ENCODE results near the gene PLEKHB2.

Gene PLEKHB2

GRCh38 chr2:131140581-131140980 lies 35.4 kb downstream of the PLEKHB2 start:
- DNase-seq (ENCODE audit: low spot score): no peak
- H3K4me2 ChIP-seq (ENCODE audit: insufficient read depth, low read length, poor library complexity, severe bottlenecking): no peak overlapping the region
- no peak overlapping the region for H3K27ac ChIP-seq (replicated peaks; ENCODE audit: low read length)
- no peak overlapping the region for H2AFZ ChIP-seq (ENCODE audit: low read length)
- no peaks in the 10 kb centered on the region for H3K4me1 ChIP-seq (ENCODE audit: control insufficient read depth in 2 of 2, insufficient read depth in 1 of 2, low read depth in 1 of 2, low read length in 2 of 2)
- peaks cover 7% of the 10 kb centered on the region for H3K79me1 ChIP-seq (ENCODE audit: low read depth, low read length)
- H2BK120ac ChIP-seq (ENCODE audit: low read depth, low read length): no peak overlapping the region
- H3K14ac ChIP-seq (ENCODE audit: low read length): peak overlapping the region; percentile 17
- H3K36me3 ChIP-seq (replicated peaks in 1 of 2; ENCODE audit: control insufficient read depth in 2 of 2, insufficient read depth in 2 of 2, low read length in 2 of 2): peaks cover 19 to 74% of the 10 kb centered on the region in 2 donors
- H3K4me3 ChIP-seq (ENCODE audit: low read length in 2 of 2): no peak overlapping the region
- no peak overlapping the region for H3K18ac ChIP-seq (ENCODE audit: low read length)
- no peak overlapping the region for H4K8ac ChIP-seq (ENCODE audit: low read depth, low read length)
- peak overlapping the region; percentile 72 for H3K9ac ChIP-seq (ENCODE audit: low read depth, low read length, poor library complexity)
- H2AK5ac ChIP-seq (ENCODE audit: low read depth, low read length): no peak overlapping the region
- no peak overlapping the region for H3K23ac ChIP-seq (ENCODE audit: low read depth, low read length, poor library complexity)
- H3K27me3 ChIP-seq (ENCODE audit: control insufficient read depth in 3 of 3, insufficient read depth in 3 of 3, low read depth in 1 of 3, low read length in 3 of 3): no peaks in the 10 kb centered on the region
- no peak overlapping the region for H2BK12ac ChIP-seq (ENCODE audit: low read length)
- WGBS, 2 donors (ENCODE audit: extremely low coverage in 2 of 2, insufficient read length in 2 of 2, insufficient replicate concordance in 1 of 2): no CpG with 5 or more reads among the region's 2 CpGs
- H2BK15ac ChIP-seq (ENCODE audit: low read length): no peak overlapping the region
- H2BK5ac ChIP-seq (ENCODE audit: low read length): no peak overlapping the region
- H4K91ac ChIP-seq (ENCODE audit: low read depth, low read length, poor library complexity): no peak overlapping the region
- peaks cover 0 to 2% of the 10 kb centered on the region in 2 donors for H3K9me3 ChIP-seq (replicated peaks in 1 of 2; ENCODE audit: control insufficient read depth in 2 of 2, insufficient read depth in 1 of 2, low read depth in 1 of 2, low read length in 2 of 2)
- H3K4ac ChIP-seq (ENCODE audit: low read length): no peak overlapping the region

- Histone ChIP-seq H3K18ac (ENCODE audit: low read length) (no peak overlapping the region), H3K4me3 (ENCODE audit: low read length in 2 of 2) (no peak overlapping the region), H3K9me3 (replicated peaks in 1 of 2; ENCODE audit: control insufficient read depth in 2 of 2, insufficient read depth in 1 of 2, low read depth in 1 of 2, low read length in 2 of 2) (peaks cover 0 to 2% of the 10 kb centered on the region in 2 donors), H3K79me1 (ENCODE audit: low read depth, low read length) (peaks cover 9% of the 10 kb centered on the region), H3K14ac (ENCODE audit: low read length) (no peak overlapping the region), H3K27ac (replicated peaks; ENCODE audit: low read length) (no peak overlapping the region), H3K9ac (ENCODE audit: low read depth, low read length, poor library complexity) (no peak overlapping the region), H4K91ac (ENCODE audit: low read depth, low read length, poor library complexity) (no peak overlapping the region), H4K8ac (ENCODE audit: low read depth, low read length) (no peak overlapping the region), H3K23ac (ENCODE audit: low read depth, low read length, poor library complexity) (no peak overlapping the region), H2AK5ac (ENCODE audit: low read depth, low read length) (no peak overlapping the region), H3K36me3 (replicated peaks in 1 of 2; ENCODE audit: control insufficient read depth in 2 of 2, insufficient read depth in 2 of 2, low read length in 2 of 2) (peaks cover 26 to 87% of the 10 kb centered on the region in 2 donors), H2AFZ (ENCODE audit: low read length) (no peak overlapping the region), H2BK12ac (ENCODE audit: low read length) (no peak overlapping the region), H3K4ac (ENCODE audit: low read length) (no peak overlapping the region), H3K4me2 (ENCODE audit: insufficient read depth, low read length, poor library complexity, severe bottlenecking) (no peak overlapping the region), H2BK120ac (ENCODE audit: low read depth, low read length) (no peak overlapping the region), H2BK15ac (ENCODE audit: low read length) (no peak overlapping the region), H3K27me3 (ENCODE audit: control insufficient read depth in 3 of 3, insufficient read depth in 3 of 3, low read depth in 1 of 3, low read length in 3 of 3) (no peaks in the 10 kb centered on the region), H3K4me1 (ENCODE audit: control insufficient read depth in 2 of 2, insufficient read depth in 1 of 2, low read depth in 1 of 2, low read length in 2 of 2) (no peaks in the 10 kb centered on the region), H2BK5ac (ENCODE audit: low read length) (no peak overlapping the region)
- no CpG with 5 or more reads among the region's 5 CpGs for WGBS, 2 donors (ENCODE audit: extremely low coverage in 2 of 2, insufficient read length in 2 of 2, insufficient replicate concordance in 1 of 2)
- no peak for DNase-seq (ENCODE audit: low spot score)
Observed at GRCh38 chr2:131142849-131143248, 37.7 kb downstream of the PLEKHB2 start.

GRCh38 chr2:131143803-131144202 lies 38.7 kb downstream of the PLEKHB2 start:
- H3K9ac ChIP-seq (ENCODE audit: low read depth, low read length, poor library complexity): no peak overlapping the region
- no peak overlapping the region for H2AFZ ChIP-seq (ENCODE audit: low read length)
- no peak overlapping the region for H3K18ac ChIP-seq (ENCODE audit: low read length)
- H3K4me2 ChIP-seq (ENCODE audit: insufficient read depth, low read length, poor library complexity, severe bottlenecking): no peak overlapping the region
- H2BK12ac ChIP-seq (ENCODE audit: low read length): no peak overlapping the region
- H2BK5ac ChIP-seq (ENCODE audit: low read length): no peak overlapping the region
- no peak overlapping the region for H3K4me3 ChIP-seq (ENCODE audit: low read length in 2 of 2)
- no peak overlapping the region for H3K27ac ChIP-seq (replicated peaks; ENCODE audit: low read length)
- H3K4ac ChIP-seq (ENCODE audit: low read length): no peak overlapping the region
- no peak overlapping the region for H4K8ac ChIP-seq (ENCODE audit: low read depth, low read length)
- DNase-seq (ENCODE audit: low spot score): no peak
- H2BK120ac ChIP-seq (ENCODE audit: low read depth, low read length): no peak overlapping the region
- H3K36me3 ChIP-seq (replicated peaks in 1 of 2; ENCODE audit: control insufficient read depth in 2 of 2, insufficient read depth in 2 of 2, low read length in 2 of 2): peaks cover 30 to 90% of the 10 kb centered on the region in 2 donors
- peaks cover 0 to 2% of the 10 kb centered on the region in 2 donors for H3K9me3 ChIP-seq (replicated peaks in 1 of 2; ENCODE audit: control insufficient read depth in 2 of 2, insufficient read depth in 1 of 2, low read depth in 1 of 2, low read length in 2 of 2)
- no peak overlapping the region for H2BK15ac ChIP-seq (ENCODE audit: low read length)
- H3K23ac ChIP-seq (ENCODE audit: low read depth, low read length, poor library complexity): no peak overlapping the region
- peaks cover 6% of the 10 kb centered on the region for H3K79me1 ChIP-seq (ENCODE audit: low read depth, low read length)
- no peaks in the 10 kb centered on the region for H3K27me3 ChIP-seq (ENCODE audit: control insufficient read depth in 3 of 3, insufficient read depth in 3 of 3, low read depth in 1 of 3, low read length in 3 of 3)
- no CpG with 5 or more reads among the region's 6 CpGs for WGBS, 2 donors (ENCODE audit: extremely low coverage in 2 of 2, insufficient read length in 2 of 2, insufficient replicate concordance in 1 of 2)
- H3K14ac ChIP-seq (ENCODE audit: low read length): no peak overlapping the region
- no peak overlapping the region for H2AK5ac ChIP-seq (ENCODE audit: low read depth, low read length)
- no peak overlapping the region for H4K91ac ChIP-seq (ENCODE audit: low read depth, low read length, poor library complexity)
- H3K4me1 ChIP-seq (ENCODE audit: control insufficient read depth in 2 of 2, insufficient read depth in 1 of 2, low read depth in 1 of 2, low read length in 2 of 2): no peaks in the 10 kb centered on the region

GRCh38 chr2:131145040-131145439 lies 39.9 kb downstream of the PLEKHB2 start:
- Histone ChIP-seq H3K23ac (ENCODE audit: low read depth, low read length, poor library complexity) (no peak overlapping the region), H2BK5ac (ENCODE audit: low read length) (no peak overlapping the region), H3K4me3 (ENCODE audit: low read length in 2 of 2) (no peak overlapping the region), H2BK15ac (ENCODE audit: low read length) (no peak overlapping the region), H3K27me3 (ENCODE audit: control insufficient read depth in 3 of 3, insufficient read depth in 3 of 3, low read depth in 1 of 3, low read length in 3 of 3) (no peaks in the 10 kb centered on the region), H3K18ac (ENCODE audit: low read length) (no peak overlapping the region), H3K79me1 (ENCODE audit: low read depth, low read length) (peaks cover 6% of the 10 kb centered on the region), H4K91ac (ENCODE audit: low read depth, low read length, poor library complexity) (no peak overlapping the region), H3K4me2 (ENCODE audit: insufficient read depth, low read length, poor library complexity, severe bottlenecking) (no peak overlapping the region), H3K9me3 (replicated peaks in 1 of 2; ENCODE audit: control insufficient read depth in 2 of 2, insufficient read depth in 1 of 2, low read depth in 1 of 2, low read length in 2 of 2) (peaks cover 0 to 2% of the 10 kb centered on the region in 2 donors), H3K4ac (ENCODE audit: low read length) (no peak overlapping the region), H2BK120ac (ENCODE audit: low read depth, low read length) (no peak overlapping the region), H3K4me1 (ENCODE audit: control insufficient read depth in 2 of 2, insufficient read depth in 1 of 2, low read depth in 1 of 2, low read length in 2 of 2) (no peaks in the 10 kb centered on the region), H2AK5ac (ENCODE audit: low read depth, low read length) (no peak overlapping the region), H2BK12ac (ENCODE audit: low read length) (no peak overlapping the region), H2AFZ (ENCODE audit: low read length) (no peak overlapping the region), H3K9ac (ENCODE audit: low read depth, low read length, poor library complexity) (no peak overlapping the region), H3K14ac (ENCODE audit: low read length) (no peak overlapping the region), H3K36me3 (replicated peaks in 1 of 2; ENCODE audit: control insufficient read depth in 2 of 2, insufficient read depth in 2 of 2, low read length in 2 of 2) (peaks cover 27 to 90% of the 10 kb centered on the region in 2 donors), H3K27ac (replicated peaks; ENCODE audit: low read length) (no peak overlapping the region), H4K8ac (ENCODE audit: low read depth, low read length) (no peak overlapping the region)
- WGBS, 2 donors (ENCODE audit: extremely low coverage in 2 of 2, insufficient read length in 2 of 2, insufficient replicate concordance in 1 of 2): no CpG with 5 or more reads among the region's 2 CpGs
- no peak for DNase-seq (ENCODE audit: low spot score)
